Right lung (tissue), 10 donors: ENCODE measurements around the gene MIF. TPM values are rescaled to one million over a fixed set of nuclear protein-coding genes. Genes with fewer than 3 reads are reported as not detected.
"Not testable (repeated sequence)": the region's sequence is repeated elsewhere in the genome, so short reads cannot be mapped to it uniquely, and the experiment has no call there.

ENCODE experiments used
- DNase-seq, 2 donors: peaks; one replicate each; pipeline ENCODE4 v3.0.0-alpha.2; 2013
- long read RNA-seq, 8 donors: transcript quantifications; one replicate each; lab custom pipeline, GENCODE V29; 2026
- polyA plus RNA-seq, 5 donors: library from polyadenylated mRNA; unstranded; fragments of 120-200 nt; gene quantifications; one replicate each; pipeline versions ENCODE4 v1.2.1 to v1.2.3, GENCODE V29; 2013; ENCODE audit warnings: inconsistent platforms in 1 of 5, low replicate concordance in 1 of 5; ENCODE audit not compliant: insufficient read length in 5 of 5, insufficient read depth in 1 of 5

The MIF gene
- 100 to 1,000 TPM; 112 to 314 (median 160) TPM for polyA plus RNA-seq
- long read RNA-seq, donor 1, transcript MIF-203 (2 exons, 435 nt) = minor isoform, 109 of 1,024 reads
- long read RNA-seq, donor 1, transcript MIF-202 (2 exons, 589 nt) = minor isoform, 29 of 1,024 reads
- long read RNA-seq, donor 1, transcript MIF-201 (3 exons, 939 nt) = major isoform, 871 of 1,024 reads
- long read RNA-seq, donor 1, partial matches to known transcripts = 0 of 1,024 reads
- long read RNA-seq, donor 1, other reads (novel, unspliced or antisense) = 15 of 1,024 reads
- long read RNA-seq, donor 2, transcript MIF-202 (2 exons, 589 nt) = minor isoform, 9 of 395 reads
- long read RNA-seq, donor 2, transcript MIF-203 (2 exons, 435 nt) = minor isoform, 15 of 395 reads
- long read RNA-seq, donor 2, transcript MIF-201 (3 exons, 939 nt) = major isoform, 365 of 395 reads
- long read RNA-seq, donor 2, partial matches to known transcripts = 0 of 395 reads
- long read RNA-seq, donor 2, other reads (novel, unspliced or antisense) = 6 of 395 reads
- long read RNA-seq, donor 3, transcript MIF-201 (3 exons, 939 nt) = major isoform, 463 of 538 reads
- long read RNA-seq, donor 3, transcript MIF-203 (2 exons, 435 nt) = minor isoform, 61 of 538 reads
- long read RNA-seq, donor 3, transcript MIF-202 (2 exons, 589 nt) = minor isoform, 14 of 538 reads
- long read RNA-seq, donor 3, partial matches to known transcripts = 0 of 538 reads
- long read RNA-seq, donor 3, other reads (novel, unspliced or antisense) = 0 of 538 reads
- long read RNA-seq, donor 4, transcript MIF-202 (2 exons, 589 nt) = minor isoform, 16 of 434 reads
- long read RNA-seq, donor 4, transcript MIF-201 (3 exons, 939 nt) = major isoform, 369 of 434 reads
- long read RNA-seq, donor 4, transcript MIF-203 (2 exons, 435 nt) = minor isoform, 34 of 434 reads
- long read RNA-seq, donor 4, partial matches to known transcripts = 8 of 434 reads
- long read RNA-seq, donor 4, other reads (novel, unspliced or antisense) = 7 of 434 reads
- long read RNA-seq, donor 5, transcript MIF-202 (2 exons, 589 nt) = minor isoform, 13 of 645 reads
- long read RNA-seq, donor 5, transcript MIF-203 (2 exons, 435 nt) = minor isoform, 30 of 645 reads
- long read RNA-seq, donor 5, transcript MIF-201 (3 exons, 939 nt) = major isoform, 597 of 645 reads
- long read RNA-seq, donor 5, partial matches to known transcripts = 0 of 645 reads
- long read RNA-seq, donor 5, other reads (novel, unspliced or antisense) = 5 of 645 reads
- long read RNA-seq, donor 6, transcript MIF-203 (2 exons, 435 nt) = minor isoform, 36 of 834 reads
- long read RNA-seq, donor 6, transcript MIF-202 (2 exons, 589 nt) = minor isoform, 19 of 834 reads
- long read RNA-seq, donor 6, transcript MIF-201 (3 exons, 939 nt) = major isoform, 762 of 834 reads
- long read RNA-seq, donor 6, partial matches to known transcripts = 0 of 834 reads
- long read RNA-seq, donor 6, other reads (novel, unspliced or antisense) = 17 of 834 reads
- long read RNA-seq, donor 7, transcript MIF-202 (2 exons, 589 nt) = minor isoform, 18 of 423 reads
- long read RNA-seq, donor 7, transcript MIF-203 (2 exons, 435 nt) = minor isoform, 12 of 423 reads
- long read RNA-seq, donor 7, transcript MIF-201 (3 exons, 939 nt) = major isoform, 393 of 423 reads
- long read RNA-seq, donor 7, partial matches to known transcripts = 0 of 423 reads
- long read RNA-seq, donor 7, other reads (novel, unspliced or antisense) = 0 of 423 reads
- long read RNA-seq, donor 8, transcript MIF-201 (3 exons, 939 nt) = major isoform, 283 of 325 reads
- long read RNA-seq, donor 8, transcript MIF-203 (2 exons, 435 nt) = minor isoform, 33 of 325 reads
- long read RNA-seq, donor 8, transcript MIF-202 (2 exons, 589 nt) = minor isoform, 9 of 325 reads
- long read RNA-seq, donor 8, partial matches to known transcripts = 0 of 325 reads
- long read RNA-seq, donor 8, other reads (novel, unspliced or antisense) = 0 of 325 reads

GRCh38 chr22:23893945-23894709 is at the start of gene MIF:
TSS of gene MIF (plus strand) at chr22:23894383. CDS start at chr22:23894475, 92 bp downstream.
- peak; percentile 94 to 95 for DNase-seq

DNA sequence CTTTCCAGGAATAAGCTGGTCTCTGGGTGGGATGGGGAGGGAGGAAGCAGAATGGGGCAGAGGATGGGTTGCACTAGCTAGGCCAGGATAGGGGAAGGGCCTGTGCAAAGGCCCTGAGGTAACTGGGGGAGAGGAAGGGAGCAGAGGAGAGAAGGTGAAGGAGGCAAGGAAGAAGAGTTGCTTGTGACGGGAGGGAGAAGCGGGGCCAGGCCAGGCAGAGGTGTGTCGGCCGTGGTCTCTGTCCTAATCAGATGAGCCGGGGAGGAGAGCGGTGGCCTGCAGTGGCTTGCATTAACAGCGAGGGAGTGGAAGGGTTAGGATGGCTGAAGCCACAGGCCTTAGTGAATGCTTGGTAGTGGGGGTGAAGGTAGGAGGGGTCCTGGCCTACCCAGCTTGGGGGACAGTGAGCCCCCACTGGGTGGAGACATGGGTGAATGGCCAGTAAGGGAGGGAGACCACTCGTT is 49.4 kb upstream of the MIF start:
- DNase-seq = no peak

GRCh38 chr22:23845265-23846080 is 48.7 kb upstream of the MIF start:
- DNase-seq = no peak

- no peak for DNase-seq
Observed at GRCh38 chr22:23846081-23846469, 48.1 kb upstream of the MIF start.

DNA sequence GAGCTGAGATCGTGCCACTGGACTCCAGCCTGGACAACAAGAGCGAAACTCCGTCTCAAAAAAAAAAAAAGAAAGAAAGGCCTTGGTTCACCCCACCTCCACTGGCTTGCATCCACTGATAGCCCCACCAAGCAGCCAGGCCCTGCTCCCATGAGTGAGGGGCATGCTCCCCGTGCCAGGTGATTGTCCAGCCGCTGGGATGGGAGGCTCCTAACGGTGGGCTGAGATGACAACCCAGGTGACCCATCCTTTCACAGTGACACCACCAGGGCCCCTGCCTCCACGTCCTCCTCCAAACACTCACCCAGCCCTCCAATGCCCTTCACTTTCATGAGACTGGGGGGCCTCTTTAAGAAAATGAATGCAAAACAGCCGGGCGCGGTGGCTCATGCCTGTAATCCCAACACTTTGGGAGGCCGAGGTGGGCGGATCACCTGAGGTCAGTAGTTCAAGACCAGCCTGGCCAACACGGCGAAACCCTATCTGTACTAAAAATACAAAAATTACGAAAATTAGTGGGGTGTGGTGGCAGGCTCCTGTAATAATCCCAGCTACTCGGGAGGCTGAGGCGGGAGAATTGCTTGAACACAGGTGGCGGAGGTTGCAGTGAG is 46.8 kb upstream of the MIF start:
- no peak for DNase-seq

- no peak for DNase-seq
Observed at GRCh38 chr22:23847991-23848864, 46.0 kb upstream of the MIF start.

DNA sequence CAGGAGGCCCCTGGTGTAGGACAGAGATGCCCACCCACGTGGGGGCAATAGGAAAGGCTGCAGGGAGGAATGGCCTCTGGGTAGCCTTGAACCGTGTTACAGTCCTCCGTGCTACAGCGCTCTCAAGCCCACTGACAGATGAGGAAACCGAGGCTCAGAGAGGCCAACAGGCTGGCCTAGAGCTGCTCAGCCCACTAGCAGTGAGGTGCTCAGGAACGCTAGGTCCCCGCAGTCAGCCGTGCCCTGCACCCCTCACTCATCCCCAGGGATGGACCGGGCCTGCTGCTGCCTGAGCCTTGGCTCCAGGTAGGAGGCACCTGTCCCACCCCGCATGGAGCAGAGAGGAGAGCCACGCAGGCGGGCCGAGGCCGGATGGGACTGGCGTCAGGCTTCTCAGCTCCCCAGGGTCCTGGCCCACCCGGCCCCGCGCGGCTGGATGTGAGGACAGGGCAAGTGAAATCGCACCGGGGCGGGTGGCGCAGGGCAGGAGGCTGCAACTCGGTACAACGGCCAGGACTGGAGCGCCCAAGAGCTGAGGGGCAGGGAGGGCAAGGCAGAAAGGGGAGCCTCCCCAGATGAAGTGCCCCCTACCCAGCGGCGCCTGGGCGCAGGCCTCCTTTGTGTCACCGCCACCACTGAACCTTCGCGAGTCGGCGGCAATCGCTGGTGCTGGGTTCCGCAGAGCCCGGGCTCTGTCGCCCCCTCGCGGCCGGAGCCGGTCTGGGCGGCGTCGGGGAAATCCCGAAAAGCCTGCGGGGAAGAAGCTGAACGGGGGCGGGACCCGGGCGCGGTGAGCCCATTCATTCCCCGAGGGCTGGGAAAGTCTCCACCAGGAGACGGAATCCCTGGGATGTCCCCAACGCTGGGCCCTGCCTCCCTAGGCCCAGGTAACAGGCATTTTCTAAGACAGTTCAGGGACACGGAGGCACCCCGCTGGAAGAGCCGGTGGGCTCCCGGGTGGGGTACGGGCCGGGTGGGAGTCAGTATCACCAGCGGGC is 44.9 kb upstream of the MIF start:
- peak; percentile 70 for DNase-seq

DNA sequence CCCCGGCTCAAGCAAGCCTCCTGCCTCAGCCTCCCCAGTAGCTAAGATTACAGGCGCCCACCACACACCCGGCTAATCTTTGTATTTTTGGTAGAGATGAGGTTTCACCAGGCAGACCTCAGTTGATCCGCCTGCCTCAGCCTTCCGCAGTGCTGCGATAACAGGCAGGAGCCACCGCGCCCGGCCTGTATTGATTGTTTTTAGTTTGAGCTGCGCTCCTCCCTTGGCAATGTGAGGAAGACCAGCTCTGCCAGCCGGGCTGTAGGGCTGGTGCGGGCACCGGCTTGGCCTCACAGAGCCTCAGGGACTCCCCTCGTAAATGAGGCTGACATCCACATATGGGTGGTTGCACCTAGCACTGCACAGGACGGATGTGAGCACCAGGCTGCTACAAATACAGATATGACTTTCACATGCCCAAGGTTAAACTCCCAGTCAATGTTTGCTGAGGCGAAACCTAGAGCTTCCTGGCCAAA is 44.0 kb upstream of the MIF start:
- no peak for DNase-seq

DNA sequence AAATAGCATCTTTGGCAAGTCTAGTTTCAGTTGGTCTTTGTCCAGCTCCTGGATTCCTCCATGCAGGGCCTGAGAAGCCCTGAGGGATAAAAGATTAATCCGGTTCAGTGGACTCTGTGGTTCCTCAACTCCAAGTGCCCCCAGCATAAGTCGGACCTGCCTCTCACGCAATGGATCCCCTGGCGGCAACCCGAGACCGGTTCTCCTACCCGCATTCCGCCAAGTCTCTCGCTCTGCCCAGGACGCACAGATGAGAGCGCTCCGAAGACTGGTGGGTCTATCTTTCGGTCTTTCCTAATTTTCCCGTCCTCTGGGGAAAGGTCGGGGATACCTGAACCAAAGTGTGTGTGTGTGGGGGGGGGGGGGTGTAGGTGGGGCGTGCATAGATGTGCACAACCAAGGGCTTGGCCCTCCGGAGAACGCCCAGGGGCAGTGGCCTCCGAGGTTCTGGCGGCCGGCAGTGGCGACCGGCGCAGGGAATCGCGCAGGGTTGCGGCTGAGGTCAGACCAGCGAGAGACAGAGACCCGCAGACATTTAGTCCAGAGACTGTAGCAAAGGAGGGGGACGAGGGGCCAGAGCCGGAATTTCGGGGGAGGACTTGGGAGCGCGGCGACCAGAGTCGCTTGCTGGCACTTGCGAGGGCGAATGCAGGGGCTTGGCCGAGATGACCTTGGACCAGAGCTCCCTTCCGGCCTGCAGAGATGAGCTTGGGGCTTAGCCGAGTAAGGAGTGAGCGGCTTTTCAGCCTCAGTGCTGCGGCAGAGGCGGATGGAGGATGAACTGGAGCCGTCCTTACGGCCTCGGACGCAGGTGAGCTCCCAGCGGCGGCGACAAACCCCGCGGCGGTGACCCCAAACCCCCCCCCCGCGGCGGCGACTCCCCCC is 37.2 kb upstream of the MIF start:
- peak in 1 of 2 donors; percentile 33 for DNase-seq

DNA sequence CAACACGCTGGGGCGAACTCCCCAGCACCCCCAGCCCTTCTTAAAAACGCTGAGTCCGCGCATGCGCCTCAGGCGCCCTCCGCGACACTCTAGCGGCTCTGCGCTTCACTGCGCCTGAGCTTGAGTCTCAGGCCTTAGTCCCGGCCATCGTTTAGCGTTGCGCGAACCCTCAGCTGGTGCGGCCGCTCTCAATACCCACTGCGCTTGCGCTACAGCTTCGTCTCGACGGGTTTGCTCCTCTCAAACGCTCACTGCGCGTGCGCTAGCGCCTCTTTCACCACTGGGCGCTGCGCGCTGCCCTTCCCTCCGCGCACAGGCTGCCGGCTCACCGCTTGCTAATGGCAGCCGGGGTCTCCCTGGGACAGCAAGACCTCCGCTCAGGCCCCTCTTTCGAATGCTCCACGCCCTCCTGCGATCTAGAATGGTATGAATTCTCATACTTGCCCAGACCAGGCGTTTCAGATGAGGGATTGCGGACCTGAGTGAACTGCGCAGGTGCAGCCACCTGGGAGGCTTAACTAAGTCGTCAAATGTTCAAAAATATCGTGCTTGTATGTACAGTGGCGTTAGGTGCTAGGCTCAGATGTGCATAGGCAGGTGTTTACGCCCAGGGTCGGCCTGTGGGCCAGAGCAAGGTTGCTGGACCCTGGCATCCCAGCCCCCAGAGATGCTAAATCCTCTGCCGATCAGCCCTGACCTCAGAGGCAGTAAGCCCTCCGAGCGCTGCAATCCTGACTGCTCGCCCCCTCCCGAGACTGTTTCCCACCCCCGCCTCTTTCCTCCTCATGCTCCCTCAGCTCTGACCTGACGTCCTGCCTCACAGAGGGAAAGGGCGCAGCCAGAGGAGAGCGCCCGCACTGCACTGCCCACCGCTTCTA is 36.3 kb upstream of the MIF start, which contains the start of gene SLC2A11:
TSS of gene SLC2A11 (plus strand) at position 270 of the 878 bp plus-strand sequence. CDS start at position 395, 125 bp downstream.
- DNase-seq = peak; percentile 97 to 98

DNA sequence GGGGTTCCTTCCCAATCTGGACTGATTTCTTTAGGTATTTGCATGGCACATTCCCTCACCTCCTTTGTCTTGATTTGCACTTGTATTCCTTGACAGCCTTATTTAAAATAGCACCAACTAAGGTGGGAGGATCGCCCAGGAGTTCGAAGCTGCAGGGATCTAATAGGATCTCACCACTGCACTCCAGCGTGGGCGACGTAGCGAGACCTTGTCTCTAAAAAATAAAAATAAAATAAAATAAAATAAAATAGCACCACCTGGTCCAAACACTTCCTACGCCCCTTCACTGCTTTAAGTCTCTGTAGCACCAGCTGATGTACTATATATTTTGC is 35.7 kb upstream of the MIF start:
- DNase-seq = no peak

- no peak for DNase-seq
Observed at GRCh38 chr22:23859201-23859600, 35.0 kb upstream of the MIF start.

DNA sequence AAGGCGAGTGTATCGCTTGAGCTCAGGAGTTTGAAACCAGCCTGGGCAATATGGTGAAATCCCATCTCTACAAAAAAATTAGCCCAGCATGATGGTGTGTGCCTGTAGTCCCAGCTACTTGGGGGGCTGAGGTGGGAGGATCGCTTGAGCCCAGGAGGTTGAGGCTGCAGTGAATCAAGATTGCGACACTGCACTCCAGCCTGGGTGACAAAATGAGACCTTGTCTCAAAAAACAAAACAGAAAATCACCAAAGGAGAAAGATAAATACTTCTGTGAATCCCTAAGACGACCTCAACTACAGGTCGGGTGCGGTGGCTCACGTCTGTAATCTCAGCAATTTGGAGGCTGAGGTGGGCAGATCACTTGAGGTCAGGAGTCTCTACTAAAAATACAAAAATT is 34.0 kb upstream of the MIF start:
- not testable (repeated sequence) for DNase-seq
